MM.1S (cell line): Measurements from ENCODE around the gene CLCN7.
"Not testable (repeated sequence)": the region's sequence is repeated elsewhere in the genome, so short reads cannot be mapped to it uniquely, and the experiment has no call there.

Source experiments
- DNase-seq: peaks from one replicate; pipeline ENCODE4 v3.0.0-alpha.2; 2015
- H2AFZ ChIP-seq: fragments of 300-600 bp; sonication (generic); 2 replicates; pipeline ENCODE4 v1.6.0; 2016; ENCODE audit warnings: antibody characterized with exemption, low read length
- H3F3A ChIP-seq: fragments of 300-600 bp; sonication (generic); 2 replicates; pipeline ENCODE4 v1.6.1; 2016; ENCODE audit warnings: mild to moderate bottlenecking, antibody characterized with exemption, low read length, moderate library complexity, mixed read lengths; ENCODE audit not compliant: insufficient read depth
- H3K27ac ChIP-seq: fragments of 300-600 bp; sonication (generic); 2 replicates; pipeline ENCODE4 v1.5.1; 2016; ENCODE audit warnings: mild to moderate bottlenecking, low read length
- H3K27me3 ChIP-seq: fragments of 300-600 bp; sonication (generic); replicated peaks from 2 replicates; pipeline ENCODE4 v1.6.0; 2016; ENCODE audit warnings: low read length; ENCODE audit not compliant: insufficient read depth
- H3K36me3 ChIP-seq: fragments of 300-600 bp; sonication (generic); replicated peaks from 2 replicates; pipeline ENCODE4 v1.6.1; 2016; ENCODE audit warnings: mild to moderate bottlenecking, low read length, mixed read lengths; ENCODE audit not compliant: insufficient read depth
- H3K4me1 ChIP-seq: fragments of 300-600 bp; sonication (generic); 2 replicates; pipeline ENCODE4 v1.6.1; 2016; ENCODE audit warnings: low read length, mixed read lengths
- H3K4me2 ChIP-seq: fragments of 300-600 bp; sonication (generic); 2 replicates; pipeline ENCODE4 v1.6.0; 2016; ENCODE audit warnings: low read depth, low read length
- H3K4me3 ChIP-seq: fragments of 300-600 bp; sonication (generic); 2 replicates; pipeline ENCODE4 v1.5.1; 2016; ENCODE audit warnings: low read length, mixed read lengths
- H3K79me2 ChIP-seq: fragments of 300-600 bp; sonication (generic); 2 replicates; pipeline ENCODE4 v1.6.1; 2016; ENCODE audit warnings: mixed run types, low read length, mixed read lengths
- H3K9ac ChIP-seq: fragments of 300-600 bp; sonication (generic); 2 replicates; pipeline ENCODE4 v1.6.1; 2016; ENCODE audit warnings: low read length, mixed read lengths
- H3K9me2 ChIP-seq: fragments of 300-600 bp; sonication (generic); replicated peaks from 2 replicates; pipeline ENCODE4 v1.6.1; 2016; ENCODE audit warnings: mild to moderate bottlenecking, low read length, mixed read lengths; ENCODE audit not compliant: insufficient read depth
- H3K9me3 ChIP-seq: fragments of 300-600 bp; sonication (generic); replicated peaks from 2 replicates; pipeline ENCODE4 v1.6.1; 2016; ENCODE audit warnings: mild to moderate bottlenecking, low read length, mixed read lengths; ENCODE audit not compliant: insufficient read depth
- H4K20me1 ChIP-seq: fragments of 300-600 bp; sonication (generic); 2 replicates; pipeline ENCODE4 v1.6.1; 2016; ENCODE audit warnings: mild to moderate bottlenecking, low read length, moderate library complexity, mixed read lengths; ENCODE audit not compliant: insufficient read depth
- CTCF ChIP-seq: fragments of 300-600 bp; sonication (generic); IDR thresholded peaks from 2 replicates; pipeline ENCODE4 v1.5.1; 2016; ENCODE audit warnings: antibody characterized with exemption, low read length, mixed read lengths
- EZH2 ChIP-seq: fragments of 300-600 bp; sonication (generic); optimal IDR thresholded peaks from 2 replicates; pipeline ENCODE3; 2017; ENCODE audit warnings: low read depth, mild to moderate bottlenecking, antibody characterized with exemption, low read length, mixed read lengths
- EZH2phosphoT487 ChIP-seq: fragments of 300-600 bp; sonication (generic); IDR thresholded peaks from 2 replicates; pipeline ENCODE4 v1.6.1; 2018; ENCODE audit warnings: antibody characterized with exemption, low read length

Gene CLCN7

GRCh38 chr16:1485847-1486496 lies 11.1 kb upstream of the CLCN7 start:
- Histone ChIP-seq H3K4me2 (no peak overlapping the region), H3K27ac (no peak overlapping the region), H3K9me3 (no peaks in the 10 kb centered on the region), H3K4me1 (no peaks in the 10 kb centered on the region), H3F3A (no peaks in the 10 kb centered on the region), H3K36me3 (no peaks in the 10 kb centered on the region), H3K27me3 (peaks cover 79% of the 10 kb centered on the region), H3K9me2 (no peaks in the 10 kb centered on the region), H2AFZ (no peak overlapping the region), H3K4me3 (no peak overlapping the region), H3K79me2 (no peaks in the 10 kb centered on the region), H4K20me1 (no peaks in the 10 kb centered on the region), H3K9ac (no peak overlapping the region)
- no peak for TF ChIP-seq CTCF
- TF ChIP-seq EZH2 = no peak
- TF ChIP-seq EZH2phosphoT487 = no peak
- no peak for DNase-seq

GRCh38 chr16:1481906-1482835 lies 7.3 kb upstream of the CLCN7 start:
- no peak for DNase-seq
- H3K27me3 ChIP-seq = peaks cover 52% of the 10 kb centered on the region
- no peak overlapping the region for H3K9ac ChIP-seq

GRCh38 chr16:1478937-1479336 lies 4.1 kb upstream of the CLCN7 start:
- peaks cover 24% of the 10 kb centered on the region for H3K27me3 ChIP-seq
- H3K4me3 ChIP-seq, H3K4me1 ChIP-seq, H3K9ac ChIP-seq, H3K27ac ChIP-seq, H4K20me1 ChIP-seq, DNase-seq, H3K4me2 ChIP-seq, H3F3A ChIP-seq, H2AFZ ChIP-seq, H3K79me2 ChIP-seq, H3K9me3 ChIP-seq, H3K9me2 ChIP-seq, H3K36me3 ChIP-seq: not testable (repeated sequence)

More at GRCh38 chr16:1481906-1482835, 7.3 kb upstream of the CLCN7 start:
- Histone ChIP-seq H3K4me1 (no peaks in the 10 kb centered on the region), H3K79me2 (no peaks in the 10 kb centered on the region), H3K36me3 (no peaks in the 10 kb centered on the region), H3F3A (no peaks in the 10 kb centered on the region), H3K4me3 (no peak overlapping the region), H3K4me2 (no peak overlapping the region), H3K9me2 (no peaks in the 10 kb centered on the region), H2AFZ (no peak overlapping the region), H4K20me1 (no peaks in the 10 kb centered on the region), H3K9me3 (no peaks in the 10 kb centered on the region), H3K27ac (no peak overlapping the region)
- TF ChIP-seq CTCF = no peak
- no peak for TF ChIP-seq EZH2
- no peak for TF ChIP-seq EZH2phosphoT487
